Measurements from ENCODE around the gene TAS1R2.

DNA sequence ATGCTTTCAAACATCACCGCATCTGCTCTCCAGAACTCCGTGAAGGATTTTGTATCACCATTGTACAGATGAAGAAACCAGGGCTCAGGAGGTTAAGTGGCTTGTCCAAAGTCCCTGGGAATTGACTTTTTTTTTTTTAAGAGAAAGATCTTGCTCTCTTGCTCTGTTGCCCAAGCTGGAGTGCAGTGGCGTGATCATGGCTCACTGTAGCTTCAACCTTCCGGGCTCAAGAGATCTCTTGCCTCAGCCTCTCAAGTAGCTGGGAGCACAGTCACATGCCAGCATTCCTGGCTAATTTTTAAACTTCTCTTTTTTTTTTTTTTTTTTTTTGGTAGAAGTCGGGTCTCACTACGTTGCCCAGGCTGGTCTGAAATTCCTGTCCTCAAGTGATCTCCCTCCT lies 6.9 kb upstream of the TAS1R2 start:
- TF ChIP-seq RAD21 (IDR thresholded peaks at IDR 0.05; ENCODE audit: low read length) (no peak), CTCF (conservative IDR thresholded peaks at IDR 0.05; ENCODE audit: low read depth, low read length) (no peak), MXI1 (IDR thresholded peaks at IDR 0.05; ENCODE audit: borderline replicate concordance, low read depth, low read length) (no peak), POLR2A (IDR thresholded peaks at IDR 0.05; ENCODE audit: low read depth, low read length) (no peak), BHLHE40 (IDR thresholded peaks at IDR 0.05; ENCODE audit: low read depth, low read length) (no peak), FOS (IDR thresholded peaks at IDR 0.05; ENCODE audit: low read depth, low read length) (no peak), RFX5 (IDR thresholded peaks at IDR 0.05; ENCODE audit: low read depth, low read length) (no peak), CEBPB (IDR thresholded peaks at IDR 0.05; ENCODE audit: low read depth, low read length) (no peak), NFE2L2 (IDR thresholded peaks at IDR 0.05; ENCODE audit: low read depth, low read length) (no peak), RCOR1 (IDR thresholded peaks at IDR 0.05; ENCODE audit: insufficient replicate concordance, low read length) (no peak), CHD1 (IDR thresholded peaks at IDR 0.05; ENCODE audit: low read depth, low read length) (no peak), USF2 (IDR thresholded peaks at IDR 0.05; ENCODE audit: low read depth, low read length) (no peak)
